ENCODE data around the gene PLSCR2.
"Not testable (repeated sequence)": the region's sequence is repeated elsewhere in the genome, so short reads cannot be mapped to it uniquely, and the experiment has no call there.

Gene PLSCR2

GRCh38 chr3:146485297-146485696, 15.9 kb upstream of the PLSCR2 start:
- no peak for DNase-seq

- no peak for DNase-seq
Measured at GRCh38 chr3:146476094-146476740, 6.9 kb upstream of the PLSCR2 start.

DNA sequence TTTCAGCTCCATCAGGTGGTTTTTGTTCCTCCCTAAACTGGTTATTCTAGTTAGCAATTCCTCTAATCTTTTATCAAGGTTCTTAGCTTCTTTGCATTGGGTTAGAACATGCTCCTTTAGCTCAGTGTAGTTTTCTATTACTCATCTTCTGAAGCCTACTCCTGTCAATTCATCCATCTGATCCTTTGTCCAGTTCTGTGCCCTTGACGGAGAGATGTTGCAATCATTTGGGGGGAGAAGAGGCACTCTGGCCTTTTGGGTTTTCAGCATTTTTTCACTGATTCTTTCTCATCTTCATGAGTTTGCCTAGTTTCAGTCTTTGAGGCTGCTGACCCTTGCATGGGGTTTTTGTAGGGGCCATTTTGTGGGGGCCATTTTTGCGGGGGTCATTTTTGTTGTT, 5.6 kb upstream of the PLSCR2 start:
- DNase-seq = not testable (repeated sequence)

DNA sequence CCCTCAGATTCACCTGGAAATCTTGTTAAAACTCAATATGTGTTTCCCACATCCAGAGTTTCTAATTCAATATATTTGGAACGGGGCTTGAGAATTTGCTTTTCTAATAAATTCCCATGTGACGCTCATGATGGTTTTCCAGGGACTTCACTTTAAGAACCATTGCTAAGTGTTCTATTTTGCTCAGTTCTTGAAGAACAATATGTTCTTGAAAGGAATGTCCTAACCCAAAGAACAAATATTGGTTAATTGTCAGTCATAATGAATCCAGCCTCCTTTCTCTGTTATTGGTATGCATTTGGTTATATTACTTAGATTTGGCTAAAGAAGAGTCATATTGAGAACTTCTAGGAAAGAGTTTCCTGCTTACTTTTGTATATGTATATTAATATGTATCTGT, 4.4 kb upstream of the PLSCR2 start:
- no peak for DNase-seq

DNA sequence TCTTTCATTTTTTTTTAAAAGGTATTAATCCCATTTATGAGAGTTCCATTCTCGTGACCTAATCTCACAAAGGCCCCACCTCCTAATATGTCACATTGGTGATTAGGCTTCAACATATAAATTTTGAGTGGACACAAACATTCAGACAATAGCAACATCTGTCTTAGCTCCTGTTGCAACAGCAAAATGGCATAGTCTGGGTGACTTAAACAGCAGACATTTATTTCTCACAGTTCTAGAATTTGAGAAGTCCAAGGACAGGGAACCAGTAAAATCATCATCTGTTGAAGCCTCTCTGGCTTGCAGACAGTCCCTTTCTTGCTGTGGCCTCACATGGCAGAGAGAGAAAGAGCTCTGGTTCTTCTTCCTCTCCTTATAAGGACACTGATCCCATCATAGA, 3.2 kb upstream of the PLSCR2 start:
- DNase-seq = no peak

DNA sequence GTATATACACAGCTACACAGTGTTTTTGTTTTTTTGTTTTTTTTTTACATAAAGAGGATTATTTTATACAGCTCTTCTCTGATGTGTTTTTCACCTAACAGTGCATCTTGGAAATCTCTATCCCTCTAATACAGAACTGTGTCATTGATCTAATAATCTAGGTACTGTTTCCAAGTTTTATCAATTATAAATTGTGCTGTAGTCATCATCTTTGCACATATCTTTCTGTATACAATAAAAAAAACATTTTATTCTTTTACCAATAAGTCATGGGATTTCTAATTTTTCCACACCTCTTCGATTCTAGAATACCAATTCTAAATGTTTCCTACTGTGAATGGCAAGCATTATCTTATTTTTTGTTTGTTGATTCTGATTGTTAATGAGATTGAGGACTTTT, 1.7 kb upstream of the PLSCR2 start:
- DNase-seq = no peak

DNA sequence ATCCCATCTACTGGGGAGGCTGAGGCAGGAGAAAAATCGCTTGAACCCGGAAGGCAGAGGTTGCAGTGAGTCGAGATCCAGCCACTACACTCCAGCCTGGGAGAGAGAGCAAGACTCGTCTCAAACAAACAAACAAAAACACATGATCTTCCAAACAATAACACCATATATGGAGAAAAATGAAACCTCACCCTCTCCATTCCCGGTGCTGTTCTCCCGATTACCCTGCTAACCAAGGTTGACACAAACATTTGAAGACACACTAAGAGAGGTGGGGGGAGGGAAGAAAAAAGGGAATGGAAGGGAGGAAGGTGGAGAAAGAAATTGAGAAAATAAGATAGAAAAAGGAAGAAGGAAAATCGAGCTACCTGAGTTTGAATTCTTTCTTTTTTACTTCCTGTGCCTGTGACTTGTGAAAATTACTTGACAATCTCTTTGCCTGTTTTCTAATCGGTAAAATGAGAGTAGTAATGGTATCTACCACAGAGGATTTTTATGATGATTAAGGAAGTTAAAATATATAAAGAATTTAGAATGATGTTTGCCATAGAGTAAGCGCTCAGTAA, 1.1 kb upstream of the PLSCR2 start:
- no peak for DNase-seq

- no peak for DNase-seq
Measured at GRCh38 chr3:146468671-146469149, 651 bp downstream of the PLSCR2 start.

- peak; percentile 4 for DNase-seq
Measured at GRCh38 chr3:146468234-146468633, 1.1 kb downstream of the PLSCR2 start.

GRCh38 chr3:146466604-146467003, 2.8 kb downstream of the PLSCR2 start:
- DNase-seq = no peak

- no peak for DNase-seq
Measured at GRCh38 chr3:146465693-146466465, 3.5 kb downstream of the PLSCR2 start.

- no peak for DNase-seq
Measured at GRCh38 chr3:146464783-146465182, 4.6 kb downstream of the PLSCR2 start.

GRCh38 chr3:146464005-146464595, 5.3 kb downstream of the PLSCR2 start:
- no peak for DNase-seq

GRCh38 chr3:146454796-146455195, 14.6 kb downstream of the PLSCR2 start:
- no peak for DNase-seq

DNA sequence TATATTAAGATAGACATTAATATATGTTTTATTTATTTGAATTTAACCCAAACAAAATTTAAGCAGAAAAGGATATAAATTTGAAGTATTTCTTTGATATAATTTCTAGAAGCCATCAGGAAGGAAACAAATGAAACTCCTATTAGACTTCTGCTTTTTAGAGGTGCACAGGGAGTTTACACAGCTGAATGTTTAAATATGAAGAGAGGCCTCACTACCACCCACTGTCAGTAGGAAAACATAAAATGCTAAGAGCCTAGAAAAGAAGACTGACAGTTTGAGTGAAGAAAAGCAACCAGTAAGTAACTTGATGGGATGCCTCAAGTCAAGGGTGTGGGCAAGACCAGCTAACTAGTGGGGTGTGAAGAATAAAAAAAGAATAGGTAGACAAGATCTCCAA, 19.7 kb downstream of the PLSCR2 start:
- DNase-seq = no peak

DNA sequence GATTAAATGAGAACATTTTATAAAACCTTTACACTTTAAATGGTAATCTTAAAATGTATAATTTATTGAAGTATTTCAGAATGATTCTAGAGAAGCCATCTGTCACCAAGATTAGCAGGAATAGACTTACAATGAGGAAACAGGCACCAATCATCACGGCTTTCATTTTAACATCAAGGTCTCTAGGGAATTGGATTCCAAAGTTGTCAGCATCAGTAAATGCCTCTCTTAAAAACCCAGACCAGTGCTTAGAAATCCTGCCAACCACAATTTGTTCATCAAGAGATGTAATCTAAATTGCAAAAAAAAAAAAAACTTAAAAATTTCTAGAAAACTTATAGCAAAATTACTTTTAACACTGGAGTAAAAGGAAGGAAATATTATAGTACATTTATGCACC, 20.3 kb downstream of the PLSCR2 start:
- no peak for DNase-seq

- DNase-seq = no peak
Measured at GRCh38 chr3:146446026-146446425, 23.3 kb downstream of the PLSCR2 start.

DNA sequence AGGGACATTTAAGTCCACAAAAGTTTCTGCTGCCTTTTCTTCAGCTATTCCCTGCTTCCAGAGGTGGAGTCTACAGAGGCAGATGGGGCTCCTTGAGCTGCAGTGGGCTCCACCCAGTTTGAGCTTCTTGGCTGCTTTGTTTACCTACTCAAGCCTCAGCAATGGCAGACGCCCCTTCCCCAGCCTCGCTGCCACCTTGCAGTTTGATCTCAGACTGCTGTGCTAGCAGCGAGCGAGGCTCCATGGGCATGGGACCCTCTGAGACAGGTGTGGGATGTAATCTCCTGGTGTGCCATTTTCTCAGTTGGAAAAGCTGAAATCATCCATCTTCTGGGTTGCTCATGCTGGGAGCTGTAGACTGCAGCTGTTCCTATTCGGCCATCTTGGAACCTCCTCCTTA, 29.1 kb downstream of the PLSCR2 start:
- DNase-seq = not testable (repeated sequence)

- no peak for DNase-seq
Measured at GRCh38 chr3:146432066-146432465, 37.3 kb downstream of the PLSCR2 start.

DNA sequence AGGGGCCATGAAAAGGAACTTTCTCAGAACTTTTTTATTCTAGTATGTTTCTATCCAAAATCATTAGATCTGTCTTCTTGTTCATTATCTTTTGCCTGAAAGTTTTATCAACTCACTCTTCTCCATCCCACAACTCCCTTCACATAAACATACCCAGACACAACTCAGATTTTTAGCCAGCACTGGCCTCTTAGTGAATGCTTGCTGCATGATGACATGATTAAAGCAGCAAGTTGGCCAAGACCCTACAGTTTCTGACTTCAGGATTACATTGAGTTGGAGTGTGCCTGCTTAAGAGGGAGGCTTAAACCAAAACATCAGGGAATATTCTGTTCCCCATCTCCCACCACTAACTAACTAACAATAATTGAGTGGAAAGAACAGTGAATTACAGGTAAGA, 38.1 kb downstream of the PLSCR2 start:
- DNase-seq = no peak

DNA sequence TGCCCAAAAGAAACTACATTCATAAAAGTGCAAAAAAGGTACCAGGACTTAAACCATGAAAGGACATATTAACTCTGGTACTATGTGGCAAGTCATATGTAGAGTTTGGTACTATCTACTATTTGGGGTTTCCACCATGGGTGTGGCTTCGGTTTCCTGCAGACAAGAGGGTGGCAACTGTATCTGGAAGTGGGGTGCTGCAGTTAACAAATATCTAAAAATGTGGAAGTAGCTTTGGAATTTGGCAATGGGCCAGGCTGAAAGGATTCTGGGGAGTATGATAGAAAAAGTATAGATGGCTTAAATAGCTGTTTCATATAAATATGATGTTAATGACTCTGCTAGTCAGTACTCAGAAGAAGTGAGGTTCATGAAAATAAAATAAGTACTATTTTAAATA, 44.0 kb downstream of the PLSCR2 start:
- no peak for DNase-seq

DNA sequence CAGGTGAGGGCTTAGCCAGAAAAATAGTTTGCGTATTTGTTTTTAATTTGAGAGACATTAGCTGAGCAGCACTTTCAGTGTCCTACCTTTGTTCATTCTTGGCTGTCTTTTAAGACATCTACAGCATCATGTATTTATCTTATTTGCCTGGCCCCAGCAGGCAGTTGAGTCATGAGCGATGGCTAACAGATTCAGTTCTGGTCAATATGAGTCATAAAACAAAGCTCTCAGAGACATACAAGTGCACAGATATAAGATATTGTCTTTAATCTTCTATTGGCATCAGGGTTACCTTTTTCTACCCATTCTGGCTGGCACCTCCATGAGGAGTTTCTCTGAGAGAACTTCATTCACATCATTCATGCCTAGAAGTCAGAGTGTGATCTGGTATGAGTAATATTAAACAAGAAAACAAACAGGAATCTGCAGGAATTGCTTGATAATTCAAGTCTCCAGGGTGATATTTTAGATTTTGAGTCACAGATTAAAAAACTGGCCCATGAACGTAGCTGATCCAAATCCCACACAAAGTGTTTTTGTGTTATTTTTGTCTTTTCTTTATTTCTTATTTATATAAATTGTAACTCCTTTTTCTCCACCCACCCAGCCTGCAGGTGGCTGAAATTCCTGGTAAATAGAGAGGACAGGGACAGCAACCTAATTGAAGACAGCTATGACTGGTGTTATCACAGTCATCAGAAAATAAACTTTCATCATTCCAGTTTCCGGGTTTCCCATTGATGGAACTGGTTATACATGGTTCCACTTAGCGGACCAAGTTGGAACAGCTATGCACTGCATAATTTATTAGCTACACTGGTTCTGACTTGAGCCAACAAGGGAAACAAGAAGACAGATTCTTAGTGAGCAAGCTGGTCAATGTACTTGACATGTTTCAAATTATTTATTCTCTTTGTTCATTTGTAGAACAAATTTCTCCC, 47.3 kb downstream of the PLSCR2 start:
- no peak for DNase-seq

DNA sequence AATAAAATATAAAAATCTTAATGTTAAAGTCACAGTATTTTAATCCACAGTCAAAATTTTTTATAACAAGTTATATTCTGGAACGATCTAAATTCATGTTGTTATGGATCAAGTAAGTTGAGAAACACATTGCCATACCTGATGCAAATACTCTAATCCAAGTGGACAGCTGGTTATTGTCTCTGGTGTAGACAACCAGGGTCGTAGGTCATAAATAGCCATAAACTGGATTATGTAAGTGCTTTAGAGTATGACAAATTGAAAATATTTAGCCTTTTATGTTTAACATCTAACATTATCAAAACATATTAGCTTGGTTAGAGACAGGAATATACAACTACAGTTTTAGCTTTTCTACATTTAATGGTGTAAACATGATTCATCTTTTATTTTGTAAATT, 53.0 kb downstream of the PLSCR2 start:
- no peak for DNase-seq

Data from midbrain (tissue), 1 donor.